Measurements from ENCODE around the gene TAF8. TPM values are rescaled to one million over a fixed set of nuclear protein-coding genes. Genes with fewer than 3 reads are reported as not detected.

TAF8 gene
- polyA plus RNA-seq, 1 of the 3 experiments (the other 2 are of a cell fraction), result 27.8 TPM

GRCh38 chr6:42042108-42042507 lies 8.2 kb upstream of the TAF8 start:
- H3F3A ChIP-seq (replicated peaks; ENCODE audit: insufficient read depth), result peaks cover 5% of the 10 kb centered on the region

GRCh38 chr6:42043787-42044475 lies 6.4 kb upstream of the TAF8 start:
- TF ChIP-seq RCOR1 (IDR thresholded peaks at IDR 0.05; ENCODE audit: low read length) (0 out of 2 replicates have a peak, but pooled peaks have one; percentile 28), RAD21 (IDR thresholded peaks at IDR 0.05; ENCODE audit: low read length) (peak; percentile 99), GABPA (IDR thresholded peaks at IDR 0.05; ENCODE audit: low read depth) (no peak), SMC3 (IDR thresholded peaks at IDR 0.05; ENCODE audit: low read depth, low read length) (peak; percentile 98), CTCF (IDR thresholded peaks at IDR 0.05) (peak; percentile 97), USF1 (IDR thresholded peaks at IDR 0.05; ENCODE audit: borderline replicate concordance, low read depth) (no peak), NFIC (IDR thresholded peaks at IDR 0.05; ENCODE audit: borderline replicate concordance) (no peak), PBX3 (IDR thresholded peaks at IDR 0.05) (no peak)
- no peaks in the 10 kb centered on the region for H3K9me3 ChIP-seq
- H2AFZ ChIP-seq (ENCODE audit: low read depth), result peak overlapping the region; percentile 36; the same call in 1 of the 2 replicates
- 44% methylated on average over 17 of the region's 21 CpGs for WGBS (ENCODE audit: low lambda C conversion rate)
- H3K36me3 ChIP-seq (replicated peaks in 1 of 2; ENCODE audit: control insufficient read depth in 1 of 2, insufficient read depth in 2 of 2, low read length in 1 of 2), result no peaks in the 10 kb centered on the region
- no peak overlapping the region; a peak in 1 of 4 replicates for H3K4me3 ChIP-seq (ENCODE audit: low read depth in 2 of 2, low read length in 1 of 2)
- no peak overlapping the region for H3K4me2 ChIP-seq
- no peak overlapping the region for H3K9ac ChIP-seq
- ChIA-PET CTCF (interaction anchor here (0.6 to 9.1 kb wide), 51 partner anchors 9 to 676 kb away, joined by 3 to 118 read pairs (median 5); partner anchors contain the start of genes BYSL, CCND3, MED20 and PRICKLE4), POLR2A (interaction anchor here (0.7 to 1.3 kb wide), 2 partner anchors 123 to 278 kb away, joined by 3 to 4 read pairs; partner anchors contain the start of genes BYSL and MED20)
- peak; percentile 92 for DNase-seq
- H3K27me3 ChIP-seq (ENCODE audit: insufficient read depth), result no peaks in the 10 kb centered on the region
- H3K27ac ChIP-seq (ENCODE audit: low read depth in 2 of 2, low read length in 1 of 2), result no peak overlapping the region
- peaks cover 8 to 12% of the 10 kb centered on the region in 2 experiments; a peak in 2 of 4 replicates for H3K4me1 ChIP-seq (ENCODE audit: control insufficient read depth in 1 of 2, insufficient read depth in 2 of 2, low read depth in 1 of 2, low read length in 1 of 2)
- no peaks in the 10 kb centered on the region for H3K9me2 ChIP-seq
- H3F3A ChIP-seq (replicated peaks; ENCODE audit: insufficient read depth), result peaks cover 9% of the 10 kb centered on the region
- no peaks in the 10 kb centered on the region for H3K79me2 ChIP-seq (ENCODE audit: insufficient read depth)
- H4K20me1 ChIP-seq (ENCODE audit: insufficient read depth), result no peaks in the 10 kb centered on the region

More at GRCh38 chr6:42042108-42042507, 8.2 kb upstream of the TAF8 start:
- H3K9ac ChIP-seq, result no peak overlapping the region
- no peaks in the 10 kb centered on the region for H3K9me3 ChIP-seq
- TF ChIP-seq TAF1 (IDR thresholded peaks at IDR 0.05; ENCODE audit: borderline replicate concordance, low read depth, low read length) (no peak), MEF2A (IDR thresholded peaks at IDR 0.05; ENCODE audit: borderline replicate concordance, low read depth) (no peak), NFIC (IDR thresholded peaks at IDR 0.05; ENCODE audit: borderline replicate concordance) (no peak), CTCF (IDR thresholded peaks at IDR 0.05) (no peak), YY1 (IDR thresholded peaks at IDR 0.05; ENCODE audit: low read depth) (no peak), CHD2 (IDR thresholded peaks at IDR 0.05; ENCODE audit: low read length, partially characterized antibody) (no peak), PBX3 (IDR thresholded peaks at IDR 0.05) (no peak), RCOR1 (IDR thresholded peaks at IDR 0.05; ENCODE audit: low read length) (no peak)
- H3K4me3 ChIP-seq (ENCODE audit: low read depth in 2 of 2, low read length in 1 of 2), result no peak overlapping the region
- 92% methylated on average over 14 of the region's 14 CpGs for WGBS (ENCODE audit: low lambda C conversion rate)
- no peak overlapping the region for H2AFZ ChIP-seq (ENCODE audit: low read depth)
- no peaks in the 10 kb centered on the region for H4K20me1 ChIP-seq (ENCODE audit: insufficient read depth)
- H3K27me3 ChIP-seq (ENCODE audit: insufficient read depth), result no peaks in the 10 kb centered on the region
- CTCF ChIA-PET, result interaction anchor here (0.7 to 9.1 kb wide), 8 partner anchors 11 to 257 kb away, joined by 3 to 118 read pairs (median 26); partner anchors contain the start of genes BYSL, CCND3, MED20 and PRICKLE4
- no peak overlapping the region for H3K4me2 ChIP-seq
- H3K4me1 ChIP-seq (ENCODE audit: control insufficient read depth in 1 of 2, insufficient read depth in 2 of 2, low read depth in 1 of 2, low read length in 1 of 2), result peaks cover 2 to 9% of the 10 kb centered on the region in 2 experiments; a peak in 2 of 4 replicates
- no peak for DNase-seq
- no peaks in the 10 kb centered on the region for H3K9me2 ChIP-seq
- H3K36me3 ChIP-seq (replicated peaks in 1 of 2; ENCODE audit: control insufficient read depth in 1 of 2, insufficient read depth in 2 of 2, low read length in 1 of 2), result no peaks in the 10 kb centered on the region
- POLR2A ChIA-PET, result no interaction called here
- no peaks in the 10 kb centered on the region for H3K79me2 ChIP-seq (ENCODE audit: insufficient read depth)
- no peak overlapping the region for H3K27ac ChIP-seq (ENCODE audit: low read depth in 2 of 2, low read length in 1 of 2)

All from SK-N-SH (cell line).